CD4-positive, alpha-beta T cell treated with Interleukin-17A for 1 hour (primary cell): ENCODE data around the gene STK32B.

ENCODE experiments used
- DNase-seq: peaks from one replicate; pipeline ENCODE4 v3.0.0-alpha.2; 2020

STK32B gene

GRCh38 chr4:5479518-5480060 lies 428.3 kb downstream of the STK32B start:
- no peak for DNase-seq

GRCh38 chr4:5488413-5488812 lies 437.1 kb downstream of the STK32B start:
- DNase-seq, result no peak

GRCh38 chr4:5489260-5489659 lies 438.0 kb downstream of the STK32B start:
- DNase-seq, result no peak

- DNase-seq, result no peak
Measured at GRCh38 chr4:5497489-5497888, 446.2 kb downstream of the STK32B start.

- DNase-seq, result no peak
Measured at GRCh38 chr4:5500165-5500564, 448.9 kb downstream of the STK32B start.

GRCh38 chr4:5503336-5503936 lies 452.2 kb downstream of the STK32B start:
- no peak for DNase-seq

GRCh38 chr4:5504486-5504885 lies 453.2 kb downstream of the STK32B start:
- DNase-seq, result no peak

- no peak for DNase-seq
Measured at GRCh38 chr4:5510504-5510903, 459.2 kb downstream of the STK32B start.

GRCh38 chr4:5511791-5512190 lies 460.5 kb downstream of the STK32B start:
- no peak for DNase-seq

GRCh38 chr4:5515646-5516045 lies 464.4 kb downstream of the STK32B start:
- DNase-seq, result no peak

- no peak for DNase-seq
Measured at GRCh38 chr4:5517372-5517771, 466.1 kb downstream of the STK32B start.

- no peak for DNase-seq
Measured at GRCh38 chr4:5524446-5525299, 473.4 kb downstream of the STK32B start.

- no peak for DNase-seq
Measured at GRCh38 chr4:5526080-5526846, 475.0 kb downstream of the STK32B start.

- DNase-seq, result no peak
Measured at GRCh38 chr4:5527211-5527610, 475.9 kb downstream of the STK32B start.

GRCh38 chr4:5528031-5528436 lies 476.8 kb downstream of the STK32B start:
- no peak for DNase-seq

- DNase-seq, result no peak
Measured at GRCh38 chr4:5532100-5532499, 480.8 kb downstream of the STK32B start.

GRCh38 chr4:5539584-5539983 lies 488.3 kb downstream of the STK32B start:
- DNase-seq, result no peak

GRCh38 chr4:5541169-5541568 lies 489.9 kb downstream of the STK32B start:
- DNase-seq, result no peak

GRCh38 chr4:5543681-5544080 lies 492.4 kb downstream of the STK32B start:
- DNase-seq, result no peak

- DNase-seq, result no peak
Measured at GRCh38 chr4:5544762-5545161, 493.5 kb downstream of the STK32B start.

GRCh38 chr4:5545271-5545670 lies 494.0 kb downstream of the STK32B start:
- no peak for DNase-seq

GRCh38 chr4:5547651-5548249 lies 496.5 kb downstream of the STK32B start:
- DNase-seq, result no peak
